ES-I3 (cell line): ENCODE results near the gene ETF1.

Source experiments
- H3K36me3 ChIP-seq: 2 replicates; pipeline ENCODE4 v1.6.1; 2013; ENCODE audit warnings: mild to moderate bottlenecking, low read length, control low read depth, moderate library complexity; ENCODE audit not compliant: insufficient read depth
- H3K4me1 ChIP-seq: 2 replicates; pipeline ENCODE4 v1.6.1; 2013; ENCODE audit warnings: mild to moderate bottlenecking, control low read depth, low read length; ENCODE audit not compliant: insufficient read depth
- H3K9ac ChIP-seq: 2 replicates; pipeline ENCODE4 v1.6.1; 2013; ENCODE audit warnings: low read depth, mild to moderate bottlenecking, low read length, moderate library complexity
- H3K9me3 ChIP-seq: 2 replicates; pipeline ENCODE4 v1.6.1; 2013; ENCODE audit warnings: mild to moderate bottlenecking, low read length, moderate library complexity; ENCODE audit not compliant: control insufficient read depth, insufficient read depth

The ETF1 gene

GRCh38 chr5:138545919-138546562 lies 3.0 kb upstream of the ETF1 start:
- no peaks in the 10 kb centered on the region for H3K36me3 ChIP-seq
- H3K4me1 ChIP-seq, result peaks cover 8% of the 10 kb centered on the region; the same call in 1 of the 2 replicates
- no peaks in the 10 kb centered on the region for H3K9me3 ChIP-seq
- no peak overlapping the region for H3K9ac ChIP-seq

GRCh38 chr5:138544181-138545134 lies 1.4 kb upstream of the ETF1 start:
- Histone ChIP-seq H3K4me1 (peaks cover 11% of the 10 kb centered on the region; the same call in 1 of the 2 replicates), H3K9me3 (no peaks in the 10 kb centered on the region), H3K36me3 (no peaks in the 10 kb centered on the region), H3K9ac (peak overlapping the region; percentile 90)

- no peaks in the 10 kb centered on the region for H3K9me3 ChIP-seq
- peaks cover 4% of the 10 kb centered on the region; the same call in 1 of the 2 replicates for H3K36me3 ChIP-seq
- H3K4me1 ChIP-seq, result peaks cover 11% of the 10 kb centered on the region; the same call in 1 of the 2 replicates
- H3K9ac ChIP-seq, result peak overlapping the region; percentile 90
Measured at GRCh38 chr5:138543730-138544104, 681 bp upstream of the ETF1 start.

- peak overlapping the region; percentile 90 for H3K9ac ChIP-seq
- peaks cover 4% of the 10 kb centered on the region; the same call in 1 of the 2 replicates for H3K36me3 ChIP-seq
- H3K9me3 ChIP-seq, result no peaks in the 10 kb centered on the region
- H3K4me1 ChIP-seq, result peaks cover 11% of the 10 kb centered on the region; the same call in 1 of the 2 replicates
Measured at GRCh38 chr5:138542180-138542955, 668 bp downstream of the ETF1 start.

GRCh38 chr5:138541511-138542179 lies 1.4 kb downstream of the ETF1 start:
- Histone ChIP-seq H3K4me1 (peaks cover 11% of the 10 kb centered on the region; the same call in 1 of the 2 replicates), H3K36me3 (peaks cover 4% of the 10 kb centered on the region; the same call in 1 of the 2 replicates), H3K9ac (peak overlapping the region; percentile 90), H3K9me3 (no peaks in the 10 kb centered on the region)

GRCh38 chr5:138539791-138540190 lies 3.2 kb downstream of the ETF1 start:
- H3K9ac ChIP-seq, result no peak overlapping the region
- no peaks in the 10 kb centered on the region for H3K9me3 ChIP-seq
- peaks cover 4% of the 10 kb centered on the region for H3K36me3 ChIP-seq
- H3K4me1 ChIP-seq, result peaks cover 6% of the 10 kb centered on the region; the same call in 1 of the 2 replicates

GRCh38 chr5:138538943-138539627 lies 4.0 kb downstream of the ETF1 start:
- Histone ChIP-seq H3K4me1 (0 out of 2 replicates have a peak, but pooled peaks cover 5% of the 10 kb centered on the region), H3K36me3 (peaks cover 8% of the 10 kb centered on the region), H3K9ac (no peak overlapping the region), H3K9me3 (no peaks in the 10 kb centered on the region)

- peaks cover 8% of the 10 kb centered on the region for H3K36me3 ChIP-seq
- no peaks in the 10 kb centered on the region for H3K9me3 ChIP-seq
- no peak overlapping the region for H3K9ac ChIP-seq
- 0 out of 2 replicates have a peak, but pooled peaks cover 5% of the 10 kb centered on the region for H3K4me1 ChIP-seq
Measured at GRCh38 chr5:138536665-138537315, 6.2 kb downstream of the ETF1 start.

GRCh38 chr5:138536215-138536614 lies 6.8 kb downstream of the ETF1 start:
- Histone ChIP-seq H3K9me3 (no peaks in the 10 kb centered on the region), H3K36me3 (peaks cover 8% of the 10 kb centered on the region), H3K9ac (no peak overlapping the region), H3K4me1 (0 out of 2 replicates have a peak, but pooled peaks cover 4% of the 10 kb centered on the region)

- no peaks in the 10 kb centered on the region; the same call in 1 of the 2 replicates for H3K4me1 ChIP-seq
- H3K9ac ChIP-seq, result no peak overlapping the region
- no peaks in the 10 kb centered on the region for H3K9me3 ChIP-seq
- H3K36me3 ChIP-seq, result peaks cover 7% of the 10 kb centered on the region
Measured at GRCh38 chr5:138533973-138534941, 8.8 kb downstream of the ETF1 start.

GRCh38 chr5:138529812-138530211 lies 13.2 kb downstream of the ETF1 start:
- peaks cover 9% of the 10 kb centered on the region; the same call in 1 of the 2 replicates for H3K36me3 ChIP-seq

More at GRCh38 chr5:138529812-138530211, 13.2 kb downstream of the ETF1 start:
- Histone ChIP-seq H3K4me1 (no peaks in the 10 kb centered on the region; the same call in none of the 2 replicates), H3K9me3 (no peaks in the 10 kb centered on the region), H3K9ac (no peak overlapping the region)
